K562 (cell line): ENCODE measurements around the gene CKS2. TPM values are rescaled to one million over a fixed set of nuclear protein-coding genes. Genes with fewer than 3 reads are reported as not detected.

Source experiments
- ATAC-seq: fragments of 200-7000 bp; cut with Tn5 transposase; 3 replicates; pipeline ENCODE4 v1.9.1; 2020; ENCODE audit warnings: moderate library complexity
- BruUV-seq: library from RNA; stranded (reverse); fragments of 400-500 nt; replicated peaks from 2 replicates; lab custom pipeline; 2021; lab: Mats Ljungman, UMichigan
- CTCF ChIA-PET: fragments of 300-600 bp; formaldehyde crosslinking; extraction: SDS; loops from one replicate; lab custom pipeline; 2021; ENCODE audit warnings: low intra/inter-chr PET ratio; lab: Yijun Ruan, JAX
- POLR2A ChIA-PET: fragments of 300-600, 350-650 bp; sonication (Branson Sonifier 250); formaldehyde crosslinking; extraction: SDS; loops from one replicate; lab custom pipeline; 2021; ENCODE audit warnings: antibody characterized with exemption, inconsistent platforms; lab: Yijun Ruan, JAX
- DNase-seq, 4 experiments: peaks; one replicate each; pipeline versions ENCODE4 v3.0.0 to v3.0.0-alpha.2; 2011 to 2018; ENCODE audit warnings: low spot score in 3 of 4, mixed read lengths in 3 of 4; ENCODE audit errors: extremely low read depth in 1 of 4
- FAIRE-seq: peaks from 2 replicates; lab custom pipeline; 2011; peaks lifted over from hg19 to GRCh38; lab: Jason Lieb, UNC
- H2AFZ ChIP-seq: 2 replicates; pipeline ENCODE4 v1.6.0; 2011; ENCODE audit warnings: low read depth, low read length, control low read depth, inconsistent platforms
- H3K27ac ChIP-seq: fragments of 200-600 bp; 3 replicates; pipeline ENCODE4 v1.8.0; 2011; ENCODE audit warnings: low read depth, mild to moderate bottlenecking, control low read depth, inconsistent platforms, low read length, moderate library complexity, mixed read lengths; ENCODE audit errors: extremely low read depth
- H3K27me3 ChIP-seq, 2 experiments: fragments of 300-600 bp in 1 of 2; 2 replicates in 1 of 2; 3 replicates in 1 of 2; pipeline versions ENCODE4 v1.6.0 to v1.8.0; 2011; ENCODE audit warnings: inconsistent platforms in 2 of 2, low read length in 2 of 2, mild to moderate bottlenecking in 1 of 2, mixed read lengths in 1 of 2, moderate library complexity in 1 of 2; ENCODE audit not compliant: control insufficient read depth in 2 of 2, insufficient read depth in 2 of 2
- H3K36me3 ChIP-seq: fragments of 300-600 bp; 3 replicates; pipeline ENCODE4 v1.8.0; 2011; ENCODE audit warnings: mild to moderate bottlenecking, low read length, inconsistent platforms; ENCODE audit not compliant: control insufficient read depth, insufficient read depth
- H3K4me1 ChIP-seq, 2 experiments: fragments of 200-600 bp in 1 of 2; replicated peaks in 1 of 2; 2 replicates in 1 of 2; 3 replicates in 1 of 2; pipeline versions ENCODE4 v1.5.1 to v1.8.0; 2011; ENCODE audit warnings: inconsistent platforms in 2 of 2, low read length in 2 of 2, mild to moderate bottlenecking in 1 of 2, mixed read lengths in 1 of 2, moderate library complexity in 1 of 2; ENCODE audit not compliant: control insufficient read depth in 2 of 2, insufficient read depth in 2 of 2
- H3K4me2 ChIP-seq: 2 replicates; pipeline ENCODE4 v1.6.1; 2011; ENCODE audit warnings: low read length, control low read depth, inconsistent platforms, mixed read lengths; ENCODE audit not compliant: insufficient read depth
- H3K4me3 ChIP-seq: fragments of 200-600 bp; sonication (generic), shearing (Covaris generic); 2 replicates; pipeline ENCODE4 v1.5.1; 2016; ENCODE audit warnings: control low read depth, inconsistent platforms
- H3K79me2 ChIP-seq: fragments of 200-600 bp; 3 replicates; pipeline ENCODE4 v1.8.0; 2011; ENCODE audit warnings: low read length, inconsistent platforms; ENCODE audit not compliant: control insufficient read depth, insufficient read depth
- H3K9ac ChIP-seq, 2 experiments: 2 replicates each; pipeline versions ENCODE4 v1.6.0 to v1.6.1; 2011; ENCODE audit warnings: low read depth in 2 of 2, low read length in 2 of 2, control low read depth in 1 of 2, inconsistent platforms in 1 of 2, mild to moderate bottlenecking in 1 of 2, mixed read lengths in 1 of 2; ENCODE audit not compliant: insufficient read depth in 1 of 2
- H3K9me1 ChIP-seq: one replicate; pipeline ENCODE4 v1.6.0; 2011; ENCODE audit warnings: inconsistent platforms, mild to moderate bottlenecking, low read length, moderate library complexity; ENCODE audit not compliant: control insufficient read depth, insufficient read depth
- H3K9me3 ChIP-seq: replicated peaks from 2 replicates; pipeline ENCODE4 v1.5.1; 2011; ENCODE audit warnings: low read depth, low read length, inconsistent platforms; ENCODE audit not compliant: control insufficient read depth, insufficient read depth
- H4K20me1 ChIP-seq: replicated peaks from 2 replicates; pipeline ENCODE4 v1.6.1; 2011; ENCODE audit warnings: low read length, inconsistent platforms, mixed read lengths; ENCODE audit not compliant: control insufficient read depth, insufficient read depth
- FOSL1 ChIP-seq: fragments of 200-800 bp; sonication (Bioruptor generic); conservative IDR thresholded peaks from 2 replicates; pipeline ENCODE4 v1.6.1; 2016; ENCODE audit warnings: missing genetic modification characterization, missing compliant biosample characterization
- FOXK1 ChIP-seq: sonication (generic); formaldehyde crosslinking; IDR thresholded peaks from 2 replicates; pipeline ENCODE4 v1.8.0; 2022; ENCODE audit warnings: missing genetic modification reagents, mild to moderate bottlenecking, borderline replicate concordance
- HDAC1 ChIP-seq, 2 experiments: fragments of 450-650 bp; IDR thresholded peaks; 2 replicates each; pipeline ENCODE4 v1.6.1; 2016 to 2017; ENCODE audit warnings: inconsistent platforms in 1 of 2, mild to moderate bottlenecking in 1 of 2, moderate library complexity in 1 of 2
- ILF3 ChIP-seq: fragments of 450-650 bp; IDR thresholded peaks from 2 replicates; pipeline ENCODE4 v1.6.1; 2018; ENCODE audit warnings: antibody characterized with exemption, mild to moderate bottlenecking, moderate library complexity, borderline replicate concordance
- MEF2A ChIP-seq: IDR thresholded peaks from 2 replicates; pipeline ENCODE4 v1.6.1; 2011; ENCODE audit warnings: low read depth, mild to moderate bottlenecking, low read length, moderate library complexity; ENCODE audit not compliant: control insufficient read depth
- NELFE ChIP-seq: IDR thresholded peaks from 2 replicates; pipeline ENCODE4 v1.6.1; 2011; ENCODE audit warnings: mild to moderate bottlenecking; ENCODE audit not compliant: insufficient read depth, insufficient read length
- POLR2G ChIP-seq: fragments of 200-400 bp; formaldehyde crosslinking; IDR thresholded peaks from 2 replicates; pipeline ENCODE4 v1.6.1; 2017; ENCODE audit warnings: low read depth, mild to moderate bottlenecking, antibody characterized with exemption, low read length, moderate library complexity
- SETDB1 ChIP-seq: IDR thresholded peaks from one replicate; pipeline ENCODE4 v1.6.1; 2012; ENCODE audit warnings: low read length, control low read depth, inconsistent platforms
- WGBS: fragments of 100-300 bp; shearing (Covaris generic); methylation state at CpG from one replicate; pipeline ENCODE4 v1.1.6; 2016; ENCODE audit warnings: low coverage, mixed read lengths; ENCODE audit not compliant: insufficient coverage; ENCODE audit errors: missing lambda C conversion rate; 5-methylcytosine and 5-hydroxymethylcytosine counted together
- in situ Hi-C: fragments of 300-500 bp; cut with MboI; formaldehyde crosslinking; loops from 4 replicates; pipeline ENCODE4 v1.15.0; 2018; ENCODE audit warnings: inconsistent platforms, mixed read lengths
- intact Hi-C: fragments of 100-400 bp; cut with micrococcal nuclease; formaldehyde crosslinking; loops from 2 replicates; pipeline ENCODE4 v1.14.2; 2022
- polyA plus RNA-seq, 8 experiments: library from polyadenylated mRNA; depleted of rRNA in 4 of 8; stranded (reverse) in 5 of 8; unstranded in 3 of 8; fragments of >200 nt; fragmentation: Nextera tagmentation in 2 of 8; fragmentation: Illumina TruSeq in 1 of 8; extraction: Ambion mirVana in 2 of 8; extraction: Trizol in 1 of 8; gene quantifications; 2 replicates each; pipeline versions ENCODE4 v1.2.1 to v1.2.3, GENCODE V29; 2011 to 2014; ENCODE audit warnings: inconsistent platforms in 1 of 8, missing spikeins in 1 of 8
- total RNA-seq, 7 experiments: library from RNA; depleted of rRNA in 6 of 7; stranded (reverse); fragments of >200 nt in 6 of 7; fragmentation: Illumina TruSeq in 2 of 7; extraction: Trizol in 2 of 7; gene quantifications; 2 replicates each; pipeline versions ENCODE4 v1.2.1 to v1.2.3, GENCODE V29; 2011 to 2021; ENCODE audit warnings: low replicate concordance in 1 of 7
- TF ChIP-seq, protein P1 (sequence below): fragments of 450-650 bp; formaldehyde crosslinking; IDR thresholded peaks from 2 replicates; pipeline ENCODE4 v1.4.0; 2020; ENCODE audit warnings: mild to moderate bottlenecking, mixed read lengths

CKS2 gene
- total and polyA plus RNA-seq, 9 of the 15 experiments (the other 6 are each of a cell fraction or from before 2014, with no cell fraction given), result 123 to 941 (median 321) TPM

DNA sequence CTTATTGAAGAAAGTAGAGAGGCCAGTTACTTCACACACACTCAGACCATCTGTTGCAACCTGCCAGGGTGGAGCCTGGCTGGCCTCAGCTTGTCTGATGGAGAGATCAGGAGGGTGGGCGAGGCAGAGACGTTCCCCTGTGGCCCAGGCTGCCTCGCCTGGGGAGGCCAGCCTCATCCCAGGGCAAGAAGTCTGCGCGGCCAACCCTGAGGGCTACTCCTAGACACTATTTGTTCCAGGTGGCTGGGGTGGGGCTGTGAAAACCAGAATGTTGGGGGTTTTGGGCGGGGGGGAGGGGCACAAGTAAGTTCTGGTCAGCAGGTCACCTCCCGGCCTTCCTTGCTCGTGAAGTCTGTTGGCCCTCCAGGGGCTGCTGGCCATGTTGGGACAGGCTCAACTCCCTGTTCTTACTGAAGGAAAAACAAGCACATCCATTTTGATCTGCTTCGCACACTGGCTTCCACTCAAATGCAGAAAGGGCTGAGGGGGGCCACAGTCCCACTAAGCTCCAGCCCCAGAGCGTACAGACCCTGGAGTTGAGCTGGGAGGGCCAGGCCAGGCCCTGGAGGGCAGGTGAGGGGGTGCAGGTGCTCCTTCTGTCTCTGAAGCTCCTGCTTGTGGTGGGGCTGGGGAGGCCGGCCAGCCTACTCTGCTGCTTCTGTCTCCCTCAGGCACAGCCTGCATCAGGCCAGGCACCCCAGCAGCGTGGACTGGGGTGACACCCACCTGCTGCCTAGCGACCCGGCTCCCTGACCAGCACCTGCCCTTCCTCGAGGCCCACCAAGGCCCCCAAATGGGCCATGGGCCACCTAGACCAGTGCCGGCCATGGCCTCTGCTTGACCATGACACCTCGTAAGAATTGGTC, 53.9 kb downstream of the CKS2 start:
- intact Hi-C loops, result no loop called here
- POLR2A ChIA-PET, result interaction anchor here (0.7 kb wide), 1 partner anchor 8 kb away, joined by 4 read pairs; no protein-coding TSS in a partner anchor
- Histone ChIP-seq H3K27me3 (peaks cover 0 to 13% of the 10 kb centered on the region in 2 experiments; a peak in 1 of 5 replicates), H3K4me2 (no peak overlapping the region), H3K4me1 (no peaks in the 10 kb centered on the region; a peak in 1 of 5 replicates), H2AFZ (no peak overlapping the region), H4K20me1 (no peaks in the 10 kb centered on the region), H3K79me2 (no peaks in the 10 kb centered on the region), H3K9ac (no peak overlapping the region), H3K36me3 (peaks cover 19% of the 10 kb centered on the region; the same call in 2 of the 3 replicates), H3K9me1 (no peaks in the 10 kb centered on the region), H3K9me3 (no peaks in the 10 kb centered on the region), H3K27ac (no peak overlapping the region), H3K4me3 (no peak overlapping the region)
- in situ Hi-C loops, result no loop called here
- CTCF ChIA-PET, result no interaction called here
- FAIRE-seq (no peak), DNase-seq (no peak), ATAC-seq (peak; percentile 12; the same call in 2 of the 3 replicates)
- WGBS, result 26% methylated on average over 8 of the region's 17 CpGs
- TF ChIP-seq NELFE, result no peak
- TF ChIP-seq HDAC1 (IDR thresholded peaks at IDR 0.05), result no peak
- TF ChIP-seq ILF3, result no peak
- TF ChIP-seq, protein P1, sequence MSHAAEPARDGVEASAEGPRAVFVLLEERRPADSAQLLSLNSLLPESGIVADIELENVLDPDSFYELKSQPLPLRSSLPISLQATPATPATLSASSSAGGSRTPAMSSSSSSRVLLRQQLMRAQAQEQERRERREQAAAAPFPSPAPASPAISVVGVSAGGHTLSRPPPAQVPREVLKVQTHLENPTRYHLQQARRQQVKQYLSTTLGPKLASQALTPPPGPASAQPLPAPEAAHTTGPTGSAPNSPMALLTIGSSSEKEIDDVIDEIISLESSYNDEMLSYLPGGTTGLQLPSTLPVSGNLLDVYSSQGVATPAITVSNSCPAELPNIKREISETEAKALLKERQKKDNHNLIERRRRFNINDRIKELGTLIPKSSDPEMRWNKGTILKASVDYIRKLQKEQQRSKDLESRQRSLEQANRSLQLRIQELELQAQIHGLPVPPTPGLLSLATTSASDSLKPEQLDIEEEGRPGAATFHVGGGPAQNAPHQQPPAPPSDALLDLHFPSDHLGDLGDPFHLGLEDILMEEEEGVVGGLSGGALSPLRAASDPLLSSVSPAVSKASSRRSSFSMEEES (CRISPR knock-in tag), result no peak
- TF ChIP-seq MEF2A, result no peak
- TF ChIP-seq POLR2G, result peak; percentile 5
- no peak for TF ChIP-seq SETDB1
- TF ChIP-seq FOSL1, result no peak
- TF ChIP-seq FOXK1 (CRISPR knock-in tag), result no peak
- no TSS peak for BruUV-seq
